RCC 7860 (cell line): ENCODE data around the gene PLEK2.
"Not testable (repeated sequence)": the region's sequence is repeated elsewhere in the genome, so short reads cannot be mapped to it uniquely, and the experiment has no call there.

Source experiments
- DNase-seq: peaks from one replicate; pipeline ENCODE4 v3.0.0-alpha.2; 2015; ENCODE audit warnings: low spot score
- FAIRE-seq: peaks from 2 replicates; lab custom pipeline; 2012; peaks lifted over from hg19 to GRCh38; lab: Jason Lieb, UNC

Gene PLEK2

GRCh38 chr14:67408122-67408801, 3.7 kb downstream of the PLEK2 start:
- DNase-seq, FAIRE-seq: not testable (repeated sequence)

GRCh38 chr14:67405771-67406170, 6.2 kb downstream of the PLEK2 start:
- FAIRE-seq (no peak), DNase-seq (no peak)

GRCh38 chr14:67400434-67400833, 11.5 kb downstream of the PLEK2 start:
- FAIRE-seq (no peak), DNase-seq (no peak)

GRCh38 chr14:67397536-67397935, 14.4 kb downstream of the PLEK2 start:
- no peak for FAIRE-seq
- DNase-seq = no peak

- DNase-seq = no peak
- FAIRE-seq = no peak
These were observed 15.5 kb downstream of the PLEK2 start for GRCh38 chr14:67396381-67396970.

- DNase-seq (no peak), FAIRE-seq (no peak)
These were observed 16.1 kb downstream of the PLEK2 start for GRCh38 chr14:67395876-67396189.

- no peak for DNase-seq
- FAIRE-seq = no peak
These were observed 16.7 kb downstream of the PLEK2 start for GRCh38 chr14:67395086-67395875.

GRCh38 chr14:67393689-67394088, 18.3 kb downstream of the PLEK2 start:
- DNase-seq (no peak), FAIRE-seq (no peak)

GRCh38 chr14:67392800-67393199, 19.2 kb downstream of the PLEK2 start:
- DNase-seq (no peak), FAIRE-seq (no peak)

- no peak for DNase-seq
These were observed 19.8 kb downstream of the PLEK2 start for GRCh38 chr14:67392123-67392522.

GRCh38 chr14:67391268-67391667, 20.7 kb downstream of the PLEK2 start:
- no peak for FAIRE-seq

More at GRCh38 chr14:67392123-67392522, 19.8 kb downstream of the PLEK2 start:
- no peak for FAIRE-seq

GRCh38 chr14:67389811-67390534, 22.0 kb downstream of the PLEK2 start:
- DNase-seq (no peak), FAIRE-seq (no peak)

More at GRCh38 chr14:67391268-67391667, 20.7 kb downstream of the PLEK2 start:
- no peak for DNase-seq

- DNase-seq = no peak
- FAIRE-seq = no peak
These were observed 22.7 kb downstream of the PLEK2 start for GRCh38 chr14:67389275-67389674.

GRCh38 chr14:67387195-67387594, 24.8 kb downstream of the PLEK2 start:
- FAIRE-seq (no peak), DNase-seq (peak; percentile 16)

GRCh38 chr14:67385618-67386017, 26.3 kb downstream of the PLEK2 start:
- DNase-seq (no peak), FAIRE-seq (no peak)

- no peak for DNase-seq
These were observed 26.8 kb downstream of the PLEK2 start for GRCh38 chr14:67385120-67385519.

GRCh38 chr14:67377916-67378315, 34.0 kb downstream of the PLEK2 start:
- no peak for DNase-seq

More at GRCh38 chr14:67385120-67385519, 26.8 kb downstream of the PLEK2 start:
- FAIRE-seq = no peak

GRCh38 chr14:67373347-67373746, 38.6 kb downstream of the PLEK2 start:
- FAIRE-seq = no peak
- no peak for DNase-seq

More at GRCh38 chr14:67377916-67378315, 34.0 kb downstream of the PLEK2 start:
- FAIRE-seq = no peak

GRCh38 chr14:67372833-67373232, 39.1 kb downstream of the PLEK2 start:
- DNase-seq (no peak), FAIRE-seq (no peak)

GRCh38 chr14:67371247-67372148, 40.5 kb downstream of the PLEK2 start:
- FAIRE-seq = no peak
- DNase-seq = no peak
